GM18907 (cell line): ENCODE data around the gene ANTXR2.

Experiments
- ATAC-seq: cut with Tn5 transposase; IDR thresholded peaks from one replicate; pipeline ENCODE4 v1.9.1; 2021; ENCODE audit warnings: mild to moderate bottlenecking, moderate library complexity; ENCODE audit not compliant: unreplicated experiment

ANTXR2 gene

GRCh38 chr4:80092847-80093246 is 19.8 kb upstream of the ANTXR2 start:
- ATAC-seq = no peak

GRCh38 chr4:80092088-80092487 is 19.1 kb upstream of the ANTXR2 start:
- ATAC-seq = peak; percentile 74

- ATAC-seq = no peak
These were observed 18.7 kb upstream of the ANTXR2 start for GRCh38 chr4:80091688-80092087.

- no peak for ATAC-seq
These were observed 18.2 kb upstream of the ANTXR2 start for GRCh38 chr4:80091184-80091583.

GRCh38 chr4:80090090-80090489 is 17.1 kb upstream of the ANTXR2 start:
- ATAC-seq = no peak

- no peak for ATAC-seq
These were observed 15.4 kb upstream of the ANTXR2 start for GRCh38 chr4:80088471-80088870.

GRCh38 chr4:80086296-80086695 is 13.3 kb upstream of the ANTXR2 start:
- no peak for ATAC-seq

GRCh38 chr4:80085081-80085480 is 12.1 kb upstream of the ANTXR2 start:
- ATAC-seq = no peak

GRCh38 chr4:80082693-80083092 is 9.7 kb upstream of the ANTXR2 start:
- ATAC-seq = no peak

GRCh38 chr4:80081566-80081965 is 8.5 kb upstream of the ANTXR2 start:
- no peak for ATAC-seq

- ATAC-seq = no peak
These were observed 6.4 kb upstream of the ANTXR2 start for GRCh38 chr4:80079255-80079923.

GRCh38 chr4:80078346-80079092 is 5.5 kb upstream of the ANTXR2 start:
- no peak for ATAC-seq

GRCh38 chr4:80077639-80078038 is 4.6 kb upstream of the ANTXR2 start:
- ATAC-seq = no peak

- no peak for ATAC-seq
These were observed 3.7 kb upstream of the ANTXR2 start for GRCh38 chr4:80076681-80077080.

GRCh38 chr4:80075995-80076675 is 3.1 kb upstream of the ANTXR2 start:
- ATAC-seq = no peak

- ATAC-seq = no peak
These were observed 1.6 kb upstream of the ANTXR2 start for GRCh38 chr4:80074651-80075050.

GRCh38 chr4:80074069-80074468 is 1.0 kb upstream of the ANTXR2 start:
- ATAC-seq = no peak

- peak; percentile 62 for ATAC-seq
These were observed 512 bp upstream of the ANTXR2 start for GRCh38 chr4:80073473-80074008.

- peak; percentile 26 for ATAC-seq
These were observed 743 bp downstream of the ANTXR2 start for GRCh38 chr4:80072228-80072743.

- ATAC-seq = peak; percentile 37
These were observed 1.3 kb downstream of the ANTXR2 start for GRCh38 chr4:80071604-80072227.
